22Rv1 (cell line): ENCODE results near the gene BEST2.
"Not testable (repeated sequence)": the region's sequence is repeated elsewhere in the genome, so short reads cannot be mapped to it uniquely, and the experiment has no call there.

Experiments
- H3K27ac ChIP-seq: fragments of 450-650 bp; 2 replicates; pipeline ENCODE4 v1.5.1; 2017
- CTCF ChIP-seq: fragments of 450-650 bp; IDR thresholded peaks from 2 replicates; pipeline ENCODE4 v1.5.1; 2017; ENCODE audit warnings: mild to moderate bottlenecking
- ZFX ChIP-seq: fragments of 450-650 bp; IDR thresholded peaks from 2 replicates; pipeline ENCODE4 v1.6.1; 2017; ENCODE audit warnings: antibody characterized with exemption, borderline replicate concordance

Gene BEST2

GRCh38 chr19:12712077-12712476, 39.5 kb upstream of the BEST2 start:
- H3K27ac ChIP-seq: not testable (repeated sequence)
- peak; percentile 70 for TF ChIP-seq CTCF

GRCh38 chr19:12713304-12713703, 38.3 kb upstream of the BEST2 start:
- H3K27ac ChIP-seq: not testable (repeated sequence)

GRCh38 chr19:12715102-12715501, 36.5 kb upstream of the BEST2 start:
- TF ChIP-seq CTCF (no peak), ZFX (no peak)
- no peak overlapping the region for H3K27ac ChIP-seq

- TF ChIP-seq CTCF (no peak), ZFX (no peak)
- H3K27ac ChIP-seq: no peak overlapping the region
Observed at GRCh38 chr19:12715929-12716328, 35.7 kb upstream of the BEST2 start.

- TF ChIP-seq CTCF (no peak), ZFX (no peak)
- H3K27ac ChIP-seq: 0 out of 2 replicates have a peak overlapping the region, but pooled peaks have one; percentile 94
Observed at GRCh38 chr19:12720296-12720695, 31.3 kb upstream of the BEST2 start.

GRCh38 chr19:12720851-12721655, 30.5 kb upstream of the BEST2 start:
- no peak for TF ChIP-seq CTCF
- TF ChIP-seq ZFX: no peak
- H3K27ac ChIP-seq: peak overlapping the region; percentile 94

GRCh38 chr19:12721656-12722565, 29.7 kb upstream of the BEST2 start:
- TF ChIP-seq CTCF (no peak), ZFX (no peak)
- H3K27ac ChIP-seq: peak overlapping the region; percentile 94
